IPS-18c (cell line): ENCODE data around the gene NCKAP5.
"Not testable (repeated sequence)": the region's sequence is repeated elsewhere in the genome, so short reads cannot be mapped to it uniquely, and the experiment has no call there.

Source experiments
- H3K4me3 ChIP-seq: 2 replicates; pipeline ENCODE4 v1.7.0; 2013; ENCODE audit warnings: low read depth, mild to moderate bottlenecking, low read length, moderate library complexity; ENCODE audit not compliant: insufficient read depth
- H3K9me3 ChIP-seq: one replicate; pipeline ENCODE4 v1.6.1; 2013; ENCODE audit warnings: mild to moderate bottlenecking, low read length, moderate library complexity; ENCODE audit not compliant: control insufficient read depth, insufficient read depth

Gene NCKAP5

GRCh38 chr2:133541797-133542196, 26.5 kb downstream of the NCKAP5 start:
- H3K4me3 ChIP-seq = no peak overlapping the region
- H3K9me3 ChIP-seq = no peaks in the 10 kb centered on the region

GRCh38 chr2:133541376-133541775, 26.9 kb downstream of the NCKAP5 start:
- no peak overlapping the region for H3K4me3 ChIP-seq

GRCh38 chr2:133532919-133533318, 35.3 kb downstream of the NCKAP5 start:
- no peaks in the 10 kb centered on the region for H3K9me3 ChIP-seq
- H3K4me3 ChIP-seq = no peak overlapping the region

More at GRCh38 chr2:133541376-133541775, 26.9 kb downstream of the NCKAP5 start:
- no peaks in the 10 kb centered on the region for H3K9me3 ChIP-seq

- Histone ChIP-seq H3K4me3 (no peak overlapping the region), H3K9me3 (no peaks in the 10 kb centered on the region)
Measured at GRCh38 chr2:133531382-133531781, 36.9 kb downstream of the NCKAP5 start.

GRCh38 chr2:133530645-133531044, 37.6 kb downstream of the NCKAP5 start:
- no peaks in the 10 kb centered on the region for H3K9me3 ChIP-seq

GRCh38 chr2:133526530-133527300, 41.5 kb downstream of the NCKAP5 start:
- H3K4me3 ChIP-seq = no peak overlapping the region
- no peaks in the 10 kb centered on the region for H3K9me3 ChIP-seq

More at GRCh38 chr2:133530645-133531044, 37.6 kb downstream of the NCKAP5 start:
- H3K4me3 ChIP-seq = no peak overlapping the region

GRCh38 chr2:133525613-133526529, 42.4 kb downstream of the NCKAP5 start:
- H3K4me3 ChIP-seq = no peak overlapping the region
- no peaks in the 10 kb centered on the region for H3K9me3 ChIP-seq

- Histone ChIP-seq H3K4me3 (no peak overlapping the region), H3K9me3 (no peaks in the 10 kb centered on the region)
Measured at GRCh38 chr2:133525090-133525489, 43.2 kb downstream of the NCKAP5 start.

GRCh38 chr2:133523406-133523805, 44.9 kb downstream of the NCKAP5 start:
- H3K4me3 ChIP-seq = no peak overlapping the region

GRCh38 chr2:133522204-133522603, 46.1 kb downstream of the NCKAP5 start:
- no peak overlapping the region for H3K4me3 ChIP-seq
- H3K9me3 ChIP-seq = no peaks in the 10 kb centered on the region

More at GRCh38 chr2:133523406-133523805, 44.9 kb downstream of the NCKAP5 start:
- no peaks in the 10 kb centered on the region for H3K9me3 ChIP-seq

- H3K9me3 ChIP-seq = no peaks in the 10 kb centered on the region
- no peak overlapping the region for H3K4me3 ChIP-seq
Measured at GRCh38 chr2:133521146-133521745, 47.0 kb downstream of the NCKAP5 start.

- not testable (repeated sequence) for H3K4me3 ChIP-seq, H3K9me3 ChIP-seq
Measured at GRCh38 chr2:133519677-133520076, 48.6 kb downstream of the NCKAP5 start.

GRCh38 chr2:133518700-133519344, 49.4 kb downstream of the NCKAP5 start:
- H3K4me3 ChIP-seq = no peak overlapping the region
- H3K9me3 ChIP-seq = no peaks in the 10 kb centered on the region

- no peak overlapping the region for H3K4me3 ChIP-seq
Measured at GRCh38 chr2:133517876-133518275, 50.4 kb downstream of the NCKAP5 start.

GRCh38 chr2:133516405-133517026, 51.7 kb downstream of the NCKAP5 start:
- Histone ChIP-seq H3K9me3 (no peaks in the 10 kb centered on the region), H3K4me3 (no peak overlapping the region)

More at GRCh38 chr2:133517876-133518275, 50.4 kb downstream of the NCKAP5 start:
- no peaks in the 10 kb centered on the region for H3K9me3 ChIP-seq

GRCh38 chr2:133515271-133515670, 53.0 kb downstream of the NCKAP5 start:
- Histone ChIP-seq H3K4me3 (no peak overlapping the region), H3K9me3 (no peaks in the 10 kb centered on the region)

- H3K4me3 ChIP-seq = no peak overlapping the region
- H3K9me3 ChIP-seq = no peaks in the 10 kb centered on the region
Measured at GRCh38 chr2:133513893-133514292, 54.4 kb downstream of the NCKAP5 start.
